ENCODE data around the gene ICE2.

ICE2 gene

GRCh38 chr15:60486742-60487141, 7.8 kb upstream of the ICE2 start:
- no peak for DNase-seq

- DNase-seq = no peak
These were observed 6.6 kb upstream of the ICE2 start for GRCh38 chr15:60485365-60486055.

- no peak for DNase-seq
These were observed 4.1 kb upstream of the ICE2 start for GRCh38 chr15:60483042-60483441.

GRCh38 chr15:60480888-60481287, 1.9 kb upstream of the ICE2 start:
- DNase-seq = no peak

GRCh38 chr15:60480149-60480548, 1.2 kb upstream of the ICE2 start:
- no peak for DNase-seq

- DNase-seq = no peak
These were observed 594 bp upstream of the ICE2 start for GRCh38 chr15:60479361-60480110.

GRCh38 chr15:60477916-60478565, 901 bp downstream of the ICE2 start:
- peak; percentile 47 for DNase-seq

GRCh38 chr15:60477164-60477563, 1.8 kb downstream of the ICE2 start:
- no peak for DNase-seq

- DNase-seq = no peak
These were observed 2.2 kb downstream of the ICE2 start for GRCh38 chr15:60476713-60477112.

- no peak for DNase-seq
These were observed 5.8 kb downstream of the ICE2 start for GRCh38 chr15:60473135-60473534.

- DNase-seq = no peak
These were observed 7.6 kb downstream of the ICE2 start for GRCh38 chr15:60471314-60471713.

- DNase-seq = no peak
These were observed 8.9 kb downstream of the ICE2 start for GRCh38 chr15:60469893-60470641.

- DNase-seq = no peak
These were observed 13.9 kb downstream of the ICE2 start for GRCh38 chr15:60464836-60465630.

- no peak for DNase-seq
These were observed 16.9 kb downstream of the ICE2 start for GRCh38 chr15:60462027-60462426.

GRCh38 chr15:60460931-60461330, 18.0 kb downstream of the ICE2 start:
- no peak for DNase-seq

GRCh38 chr15:60458721-60459120, 20.2 kb downstream of the ICE2 start:
- DNase-seq = no peak

- no peak for DNase-seq
These were observed 21.0 kb downstream of the ICE2 start for GRCh38 chr15:60457985-60458384.

- no peak for DNase-seq
These were observed 24.1 kb downstream of the ICE2 start for GRCh38 chr15:60454824-60455223.

- no peak for DNase-seq
These were observed 30.1 kb downstream of the ICE2 start for GRCh38 chr15:60448668-60449360.

- no peak for DNase-seq
These were observed 34.5 kb downstream of the ICE2 start for GRCh38 chr15:60444289-60444912.

GRCh38 chr15:60442763-60443162, 36.2 kb downstream of the ICE2 start:
- no peak for DNase-seq
